MM.1S (cell line): ENCODE data around the gene PNPLA3.

Experiments
- DNase-seq: peaks from one replicate; pipeline ENCODE4 v3.0.0-alpha.2; 2015
- H2AFZ ChIP-seq: fragments of 300-600 bp; sonication (generic); 2 replicates; pipeline ENCODE4 v1.6.0; 2016; ENCODE audit warnings: antibody characterized with exemption, low read length
- H3F3A ChIP-seq: fragments of 300-600 bp; sonication (generic); 2 replicates; pipeline ENCODE4 v1.6.1; 2016; ENCODE audit warnings: mild to moderate bottlenecking, antibody characterized with exemption, low read length, moderate library complexity, mixed read lengths; ENCODE audit not compliant: insufficient read depth
- H3K27ac ChIP-seq: fragments of 300-600 bp; sonication (generic); 2 replicates; pipeline ENCODE4 v1.5.1; 2016; ENCODE audit warnings: mild to moderate bottlenecking, low read length
- H3K27me3 ChIP-seq: fragments of 300-600 bp; sonication (generic); replicated peaks from 2 replicates; pipeline ENCODE4 v1.6.0; 2016; ENCODE audit warnings: low read length; ENCODE audit not compliant: insufficient read depth
- H3K36me3 ChIP-seq: fragments of 300-600 bp; sonication (generic); replicated peaks from 2 replicates; pipeline ENCODE4 v1.6.1; 2016; ENCODE audit warnings: mild to moderate bottlenecking, low read length, mixed read lengths; ENCODE audit not compliant: insufficient read depth
- H3K4me1 ChIP-seq: fragments of 300-600 bp; sonication (generic); 2 replicates; pipeline ENCODE4 v1.6.1; 2016; ENCODE audit warnings: low read length, mixed read lengths
- H3K4me2 ChIP-seq: fragments of 300-600 bp; sonication (generic); 2 replicates; pipeline ENCODE4 v1.6.0; 2016; ENCODE audit warnings: low read depth, low read length
- H3K4me3 ChIP-seq: fragments of 300-600 bp; sonication (generic); 2 replicates; pipeline ENCODE4 v1.5.1; 2016; ENCODE audit warnings: low read length, mixed read lengths
- H3K79me2 ChIP-seq: fragments of 300-600 bp; sonication (generic); 2 replicates; pipeline ENCODE4 v1.6.1; 2016; ENCODE audit warnings: mixed run types, low read length, mixed read lengths
- H3K9ac ChIP-seq: fragments of 300-600 bp; sonication (generic); 2 replicates; pipeline ENCODE4 v1.6.1; 2016; ENCODE audit warnings: low read length, mixed read lengths
- H3K9me2 ChIP-seq: fragments of 300-600 bp; sonication (generic); replicated peaks from 2 replicates; pipeline ENCODE4 v1.6.1; 2016; ENCODE audit warnings: mild to moderate bottlenecking, low read length, mixed read lengths; ENCODE audit not compliant: insufficient read depth
- H3K9me3 ChIP-seq: fragments of 300-600 bp; sonication (generic); replicated peaks from 2 replicates; pipeline ENCODE4 v1.6.1; 2016; ENCODE audit warnings: mild to moderate bottlenecking, low read length, mixed read lengths; ENCODE audit not compliant: insufficient read depth
- H4K20me1 ChIP-seq: fragments of 300-600 bp; sonication (generic); 2 replicates; pipeline ENCODE4 v1.6.1; 2016; ENCODE audit warnings: mild to moderate bottlenecking, low read length, moderate library complexity, mixed read lengths; ENCODE audit not compliant: insufficient read depth
- EZH2 ChIP-seq: fragments of 300-600 bp; sonication (generic); optimal IDR thresholded peaks from 2 replicates; pipeline ENCODE3; 2017; ENCODE audit warnings: low read depth, mild to moderate bottlenecking, antibody characterized with exemption, low read length, mixed read lengths
- EZH2phosphoT487 ChIP-seq: fragments of 300-600 bp; sonication (generic); IDR thresholded peaks from 2 replicates; pipeline ENCODE4 v1.6.1; 2018; ENCODE audit warnings: antibody characterized with exemption, low read length
- TF ChIP-seq, protein P1 (sequence below): fragments of 300-600 bp; sonication (generic); IDR thresholded peaks from 2 replicates; pipeline ENCODE4 v1.5.1; 2016; ENCODE audit warnings: antibody characterized with exemption, low read length, mixed read lengths

The PNPLA3 gene

DNA sequence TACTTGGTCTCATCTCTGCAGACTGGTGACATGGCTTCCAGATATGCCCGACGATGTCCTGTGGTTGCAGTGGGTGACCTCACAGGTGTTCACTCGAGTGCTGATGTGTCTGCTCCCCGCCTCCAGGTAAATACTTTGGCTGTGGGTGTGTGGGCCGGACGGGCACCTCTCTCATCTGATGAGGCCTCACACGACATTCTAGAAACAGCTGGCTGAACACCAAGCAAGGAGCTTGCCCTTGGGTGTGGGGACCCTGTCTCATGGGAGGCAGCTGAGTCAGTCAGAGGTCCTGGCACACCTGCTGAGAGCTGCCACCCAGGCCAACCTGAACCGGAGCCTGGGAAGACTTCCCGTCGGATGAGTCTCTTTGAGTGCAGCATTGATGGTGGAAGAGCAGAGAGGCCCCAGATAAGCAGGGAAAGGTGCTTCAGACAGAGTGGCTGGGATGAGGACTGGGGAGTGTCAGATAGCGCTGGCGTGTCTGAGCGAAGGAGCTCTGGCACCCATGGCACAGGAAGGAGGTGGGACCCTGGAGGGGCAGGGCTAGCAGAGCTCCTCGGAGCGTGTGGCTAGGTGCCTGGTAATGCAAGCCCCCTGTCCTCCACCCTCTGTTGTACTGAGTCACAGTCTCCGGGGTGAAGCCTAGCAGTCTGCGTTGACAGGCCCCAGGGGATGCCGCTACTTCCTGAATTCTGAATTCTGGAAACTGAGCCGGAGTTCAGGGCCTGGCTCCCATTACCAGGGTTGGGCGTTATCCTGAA, 21.2 kb downstream of the PNPLA3 start:
- Histone ChIP-seq H3K4me3 (no peak overlapping the region), H2AFZ (no peak overlapping the region), H3K27ac (no peak overlapping the region)

GRCh38 chr22:43945632-43946383, 22.2 kb downstream of the PNPLA3 start:
- no peaks in the 10 kb centered on the region for H3K36me3 ChIP-seq
- H3K9me2 ChIP-seq = no peaks in the 10 kb centered on the region

More for the DNA sequence above, 21.2 kb downstream of the PNPLA3 start:
- H3K79me2 ChIP-seq = no peaks in the 10 kb centered on the region
- DNase-seq = no peak
- no peaks in the 10 kb centered on the region for H3F3A ChIP-seq
- TF ChIP-seq, protein P1, sequence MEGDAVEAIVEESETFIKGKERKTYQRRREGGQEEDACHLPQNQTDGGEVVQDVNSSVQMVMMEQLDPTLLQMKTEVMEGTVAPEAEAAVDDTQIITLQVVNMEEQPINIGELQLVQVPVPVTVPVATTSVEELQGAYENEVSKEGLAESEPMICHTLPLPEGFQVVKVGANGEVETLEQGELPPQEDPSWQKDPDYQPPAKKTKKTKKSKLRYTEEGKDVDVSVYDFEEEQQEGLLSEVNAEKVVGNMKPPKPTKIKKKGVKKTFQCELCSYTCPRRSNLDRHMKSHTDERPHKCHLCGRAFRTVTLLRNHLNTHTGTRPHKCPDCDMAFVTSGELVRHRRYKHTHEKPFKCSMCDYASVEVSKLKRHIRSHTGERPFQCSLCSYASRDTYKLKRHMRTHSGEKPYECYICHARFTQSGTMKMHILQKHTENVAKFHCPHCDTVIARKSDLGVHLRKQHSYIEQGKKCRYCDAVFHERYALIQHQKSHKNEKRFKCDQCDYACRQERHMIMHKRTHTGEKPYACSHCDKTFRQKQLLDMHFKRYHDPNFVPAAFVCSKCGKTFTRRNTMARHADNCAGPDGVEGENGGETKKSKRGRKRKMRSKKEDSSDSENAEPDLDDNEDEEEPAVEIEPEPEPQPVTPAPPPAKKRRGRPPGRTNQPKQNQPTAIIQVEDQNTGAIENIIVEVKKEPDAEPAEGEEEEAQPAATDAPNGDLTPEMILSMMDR = no peak
- no peak for TF ChIP-seq EZH2
- no peak for TF ChIP-seq EZH2phosphoT487
- H3K9me3 ChIP-seq = no peaks in the 10 kb centered on the region
- H3K9ac ChIP-seq = no peak overlapping the region
- no peaks in the 10 kb centered on the region for H3K9me2 ChIP-seq
- no peaks in the 10 kb centered on the region for H3K4me1 ChIP-seq
- no peaks in the 10 kb centered on the region for H4K20me1 ChIP-seq
- H3K27me3 ChIP-seq = peaks cover 78% of the 10 kb centered on the region
- H3K4me2 ChIP-seq = no peak overlapping the region
- H3K36me3 ChIP-seq = no peaks in the 10 kb centered on the region

DNA sequence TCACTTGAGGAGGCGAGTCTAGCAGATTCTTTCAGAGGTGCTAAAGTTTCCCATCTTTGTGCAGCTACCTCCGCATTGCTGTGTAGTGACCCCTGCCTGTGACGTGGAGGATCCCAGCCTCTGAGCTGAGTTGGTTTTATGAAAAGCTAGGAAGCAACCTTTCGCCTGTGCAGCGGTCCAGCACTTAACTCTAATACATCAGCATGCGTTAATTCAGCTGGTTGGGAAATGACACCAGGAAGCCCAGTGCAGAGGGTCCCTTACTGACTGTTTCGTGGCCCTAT, 22.7 kb downstream of the PNPLA3 start:
- no peak overlapping the region for H3K9ac ChIP-seq
- peaks cover 68% of the 10 kb centered on the region for H3K27me3 ChIP-seq
- no peak overlapping the region for H3K4me2 ChIP-seq
- no peaks in the 10 kb centered on the region for H3K4me1 ChIP-seq
- no peaks in the 10 kb centered on the region for H3K36me3 ChIP-seq
- no peaks in the 10 kb centered on the region for H3F3A ChIP-seq
- no peak overlapping the region for H3K27ac ChIP-seq
- H3K9me2 ChIP-seq = no peaks in the 10 kb centered on the region
- no peak for DNase-seq
- no peak overlapping the region for H3K4me3 ChIP-seq
- no peaks in the 10 kb centered on the region for H3K9me3 ChIP-seq
- H3K79me2 ChIP-seq = no peaks in the 10 kb centered on the region
- no peak overlapping the region for H2AFZ ChIP-seq
- TF ChIP-seq EZH2 (no peak), EZH2phosphoT487 (no peak)
- TF ChIP-seq, protein P1 = no peak
- H4K20me1 ChIP-seq = no peaks in the 10 kb centered on the region

More at GRCh38 chr22:43945632-43946383, 22.2 kb downstream of the PNPLA3 start:
- Histone ChIP-seq H4K20me1 (no peaks in the 10 kb centered on the region), H2AFZ (no peak overlapping the region), H3F3A (no peaks in the 10 kb centered on the region), H3K4me1 (no peaks in the 10 kb centered on the region), H3K9ac (no peak overlapping the region), H3K9me3 (no peaks in the 10 kb centered on the region), H3K4me3 (no peak overlapping the region), H3K79me2 (no peaks in the 10 kb centered on the region), H3K4me2 (no peak overlapping the region), H3K27me3 (peaks cover 73% of the 10 kb centered on the region), H3K27ac (no peak overlapping the region)
- DNase-seq = peak; percentile 38
- TF ChIP-seq EZH2 = no peak
- TF ChIP-seq, protein P1 = peak; percentile 66
